HUES48 (cell line): Measurements from ENCODE around the gene ACBD3.

Experiments used
- H3K27ac ChIP-seq: one replicate; pipeline ENCODE4 v1.7.0; 2013; ENCODE audit warnings: low read depth, low read length, inconsistent platforms
- H3K27me3 ChIP-seq: 2 replicates; pipeline ENCODE4 v1.6.1; 2013; ENCODE audit warnings: mild to moderate bottlenecking, low read length; ENCODE audit not compliant: control insufficient read depth, insufficient read depth
- H3K36me3 ChIP-seq: 2 replicates; pipeline ENCODE4 v1.6.1; 2013; ENCODE audit warnings: low read length; ENCODE audit not compliant: control insufficient read depth, insufficient read depth
- H3K4me1 ChIP-seq: 2 replicates; pipeline ENCODE4 v1.6.1; 2013; ENCODE audit warnings: mild to moderate bottlenecking, low read length; ENCODE audit not compliant: control insufficient read depth, insufficient read depth
- H3K4me3 ChIP-seq: 2 replicates; pipeline ENCODE4 v1.5.1; 2013; ENCODE audit warnings: mild to moderate bottlenecking, low read depth, low read length
- H3K9ac ChIP-seq: 2 replicates; pipeline ENCODE4 v1.6.1; 2013; ENCODE audit warnings: mild to moderate bottlenecking, low read depth, low read length, moderate library complexity
- H3K9me3 ChIP-seq: 2 replicates; pipeline ENCODE4 v1.6.1; 2013; ENCODE audit warnings: low read length; ENCODE audit not compliant: control insufficient read depth, insufficient read depth

ACBD3 gene

GRCh38 chr1:226201029-226201593 is 14.6 kb upstream of the ACBD3 start:
- H3K36me3 ChIP-seq = no peaks in the 10 kb centered on the region
- no peaks in the 10 kb centered on the region for H3K9me3 ChIP-seq
- H3K9ac ChIP-seq = no peak overlapping the region
- H3K4me1 ChIP-seq = peaks cover 8% of the 10 kb centered on the region
- no peak overlapping the region for H3K27ac ChIP-seq
- no peak overlapping the region for H3K4me3 ChIP-seq
- H3K27me3 ChIP-seq = no peaks in the 10 kb centered on the region

- Histone ChIP-seq H3K27ac (no peak overlapping the region), H3K9ac (no peak overlapping the region), H3K9me3 (no peaks in the 10 kb centered on the region), H3K36me3 (no peaks in the 10 kb centered on the region), H3K4me3 (no peak overlapping the region), H3K4me1 (peaks cover 8% of the 10 kb centered on the region), H3K27me3 (no peaks in the 10 kb centered on the region)
These were observed 13.4 kb upstream of the ACBD3 start for GRCh38 chr1:226199971-226200370.

- no peaks in the 10 kb centered on the region for H3K9me3 ChIP-seq
- H3K4me3 ChIP-seq = no peak overlapping the region
- no peaks in the 10 kb centered on the region for H3K4me1 ChIP-seq
- no peak overlapping the region for H3K27ac ChIP-seq
- no peaks in the 10 kb centered on the region for H3K36me3 ChIP-seq
- H3K27me3 ChIP-seq = no peaks in the 10 kb centered on the region
- H3K9ac ChIP-seq = no peak overlapping the region
These were observed 8.6 kb upstream of the ACBD3 start for GRCh38 chr1:226195144-226195543.

GRCh38 chr1:226187380-226187779 is 839 bp upstream of the ACBD3 start:
- Histone ChIP-seq H3K9me3 (no peaks in the 10 kb centered on the region), H3K27me3 (no peaks in the 10 kb centered on the region), H3K4me3 (peak overlapping the region; percentile 91), H3K9ac (peak overlapping the region; percentile 89; the same call in 1 of the 2 replicates), H3K36me3 (peaks cover 5% of the 10 kb centered on the region; the same call in 1 of the 2 replicates), H3K4me1 (peaks cover 8% of the 10 kb centered on the region; the same call in 1 of the 2 replicates), H3K27ac (peak overlapping the region; percentile 87)

GRCh38 chr1:226187019-226187322 is 430 bp upstream of the ACBD3 start:
- Histone ChIP-seq H3K27me3 (no peaks in the 10 kb centered on the region), H3K9me3 (no peaks in the 10 kb centered on the region), H3K9ac (peak overlapping the region; percentile 89), H3K4me3 (peak overlapping the region; percentile 91), H3K27ac (peak overlapping the region; percentile 87), H3K4me1 (peaks cover 8% of the 10 kb centered on the region; the same call in 1 of the 2 replicates), H3K36me3 (peaks cover 5% of the 10 kb centered on the region; the same call in 1 of the 2 replicates)

- Histone ChIP-seq H3K4me1 (peaks cover 8% of the 10 kb centered on the region; the same call in 1 of the 2 replicates), H3K9me3 (no peaks in the 10 kb centered on the region), H3K27me3 (no peaks in the 10 kb centered on the region), H3K27ac (no peak overlapping the region), H3K9ac (peak overlapping the region; percentile 89; the same call in 1 of the 2 replicates), H3K4me3 (peak overlapping the region; percentile 91), H3K36me3 (peaks cover 12% of the 10 kb centered on the region)
These were observed 1.2 kb downstream of the ACBD3 start for GRCh38 chr1:226185141-226186036.

- Histone ChIP-seq H3K4me1 (peaks cover 8% of the 10 kb centered on the region; the same call in 1 of the 2 replicates), H3K27me3 (no peaks in the 10 kb centered on the region), H3K4me3 (no peak overlapping the region), H3K27ac (no peak overlapping the region), H3K36me3 (peaks cover 12% of the 10 kb centered on the region), H3K9me3 (no peaks in the 10 kb centered on the region), H3K9ac (no peak overlapping the region)
These were observed 4.4 kb downstream of the ACBD3 start for GRCh38 chr1:226181996-226182714.

GRCh38 chr1:226176870-226177269 is 9.7 kb downstream of the ACBD3 start:
- peaks cover 12% of the 10 kb centered on the region for H3K36me3 ChIP-seq

GRCh38 chr1:226172589-226172988 is 14.0 kb downstream of the ACBD3 start:
- no peaks in the 10 kb centered on the region for H3K9me3 ChIP-seq
- H3K4me1 ChIP-seq = no peaks in the 10 kb centered on the region
- H3K4me3 ChIP-seq = no peak overlapping the region
- H3K9ac ChIP-seq = no peak overlapping the region
- H3K36me3 ChIP-seq = 0 out of 2 replicates have a peak, but pooled peaks cover 6% of the 10 kb centered on the region
- no peaks in the 10 kb centered on the region for H3K27me3 ChIP-seq
- no peak overlapping the region for H3K27ac ChIP-seq

More at GRCh38 chr1:226176870-226177269, 9.7 kb downstream of the ACBD3 start:
- Histone ChIP-seq H3K27ac (no peak overlapping the region), H3K4me1 (no peaks in the 10 kb centered on the region), H3K9ac (no peak overlapping the region), H3K27me3 (no peaks in the 10 kb centered on the region), H3K9me3 (no peaks in the 10 kb centered on the region), H3K4me3 (no peak overlapping the region)

GRCh38 chr1:226166341-226166740 is 20.2 kb downstream of the ACBD3 start:
- no peaks in the 10 kb centered on the region for H3K27me3 ChIP-seq
- H3K36me3 ChIP-seq = peaks cover 46% of the 10 kb centered on the region
- H3K4me3 ChIP-seq = no peak overlapping the region
- no peaks in the 10 kb centered on the region for H3K9me3 ChIP-seq
- no peak overlapping the region for H3K9ac ChIP-seq
- no peaks in the 10 kb centered on the region for H3K4me1 ChIP-seq
- H3K27ac ChIP-seq = no peak overlapping the region
